K562 (cell line): ENCODE measurements around the gene RSRC1. TPM values are rescaled to one million over a fixed set of nuclear protein-coding genes. Genes with fewer than 3 reads are reported as not detected.

Source experiments
- ATAC-seq: fragments of 200-7000 bp; cut with Tn5 transposase; 3 replicates; pipeline ENCODE4 v1.9.1; 2020; ENCODE audit warnings: moderate library complexity
- BruUV-seq: library from RNA; stranded (reverse); fragments of 400-500 nt; replicated peaks from 2 replicates; lab custom pipeline; 2021; lab: Mats Ljungman, UMichigan
- CTCF ChIA-PET: fragments of 300-600 bp; formaldehyde crosslinking; extraction: SDS; loops from one replicate; lab custom pipeline; 2021; ENCODE audit warnings: low intra/inter-chr PET ratio; lab: Yijun Ruan, JAX
- POLR2A ChIA-PET: fragments of 300-600, 350-650 bp; sonication (Branson Sonifier 250); formaldehyde crosslinking; extraction: SDS; loops from one replicate; lab custom pipeline; 2021; ENCODE audit warnings: antibody characterized with exemption, inconsistent platforms; lab: Yijun Ruan, JAX
- DNase-seq, 4 experiments: peaks; one replicate each; pipeline versions ENCODE4 v3.0.0 to v3.0.0-alpha.2; 2011 to 2018; ENCODE audit warnings: low spot score in 3 of 4, mixed read lengths in 3 of 4; ENCODE audit errors: extremely low read depth in 1 of 4
- FAIRE-seq: peaks from 2 replicates; lab custom pipeline; 2011; peaks lifted over from hg19 to GRCh38; lab: Jason Lieb, UNC
- H2AFZ ChIP-seq: 2 replicates; pipeline ENCODE4 v1.6.0; 2011; ENCODE audit warnings: low read depth, low read length, control low read depth, inconsistent platforms
- H3K27ac ChIP-seq: fragments of 200-600 bp; 3 replicates; pipeline ENCODE4 v1.8.0; 2011; ENCODE audit warnings: low read depth, mild to moderate bottlenecking, control low read depth, inconsistent platforms, low read length, moderate library complexity, mixed read lengths; ENCODE audit errors: extremely low read depth
- H3K27me3 ChIP-seq, 2 experiments: fragments of 300-600 bp in 1 of 2; 2 replicates in 1 of 2; 3 replicates in 1 of 2; pipeline versions ENCODE4 v1.6.0 to v1.8.0; 2011; ENCODE audit warnings: inconsistent platforms in 2 of 2, low read length in 2 of 2, mild to moderate bottlenecking in 1 of 2, mixed read lengths in 1 of 2, moderate library complexity in 1 of 2; ENCODE audit not compliant: control insufficient read depth in 2 of 2, insufficient read depth in 2 of 2
- H3K36me3 ChIP-seq: fragments of 300-600 bp; 3 replicates; pipeline ENCODE4 v1.8.0; 2011; ENCODE audit warnings: mild to moderate bottlenecking, low read length, inconsistent platforms; ENCODE audit not compliant: control insufficient read depth, insufficient read depth
- H3K4me1 ChIP-seq, 2 experiments: fragments of 200-600 bp in 1 of 2; replicated peaks in 1 of 2; 2 replicates in 1 of 2; 3 replicates in 1 of 2; pipeline versions ENCODE4 v1.5.1 to v1.8.0; 2011; ENCODE audit warnings: inconsistent platforms in 2 of 2, low read length in 2 of 2, mild to moderate bottlenecking in 1 of 2, mixed read lengths in 1 of 2, moderate library complexity in 1 of 2; ENCODE audit not compliant: control insufficient read depth in 2 of 2, insufficient read depth in 2 of 2
- H3K4me2 ChIP-seq: 2 replicates; pipeline ENCODE4 v1.6.1; 2011; ENCODE audit warnings: low read length, control low read depth, inconsistent platforms, mixed read lengths; ENCODE audit not compliant: insufficient read depth
- H3K4me3 ChIP-seq: fragments of 200-600 bp; sonication (generic), shearing (Covaris generic); 2 replicates; pipeline ENCODE4 v1.5.1; 2016; ENCODE audit warnings: control low read depth, inconsistent platforms
- H3K79me2 ChIP-seq: fragments of 200-600 bp; 3 replicates; pipeline ENCODE4 v1.8.0; 2011; ENCODE audit warnings: low read length, inconsistent platforms; ENCODE audit not compliant: control insufficient read depth, insufficient read depth
- H3K9ac ChIP-seq, 2 experiments: 2 replicates each; pipeline versions ENCODE4 v1.6.0 to v1.6.1; 2011; ENCODE audit warnings: low read depth in 2 of 2, low read length in 2 of 2, control low read depth in 1 of 2, inconsistent platforms in 1 of 2, mild to moderate bottlenecking in 1 of 2, mixed read lengths in 1 of 2; ENCODE audit not compliant: insufficient read depth in 1 of 2
- H3K9me1 ChIP-seq: one replicate; pipeline ENCODE4 v1.6.0; 2011; ENCODE audit warnings: inconsistent platforms, mild to moderate bottlenecking, low read length, moderate library complexity; ENCODE audit not compliant: control insufficient read depth, insufficient read depth
- H3K9me3 ChIP-seq: replicated peaks from 2 replicates; pipeline ENCODE4 v1.5.1; 2011; ENCODE audit warnings: low read depth, low read length, inconsistent platforms; ENCODE audit not compliant: control insufficient read depth, insufficient read depth
- H4K20me1 ChIP-seq: replicated peaks from 2 replicates; pipeline ENCODE4 v1.6.1; 2011; ENCODE audit warnings: low read length, inconsistent platforms, mixed read lengths; ENCODE audit not compliant: control insufficient read depth, insufficient read depth
- ETV6 ChIP-seq, 3 experiments: fragments of 150-350 bp in 1 of 3; sonication (generic) in 1 of 3; formaldehyde crosslinking in 1 of 3; IDR thresholded peaks; 2 replicates each; pipeline versions ENCODE4 v1.6.1 to v1.8.0; 2014 to 2022; ENCODE audit warnings: borderline replicate concordance in 2 of 3, low read depth in 2 of 3, antibody characterized with exemption in 1 of 3, low read length in 1 of 3, mild to moderate bottlenecking in 1 of 3, missing genetic modification reagents in 1 of 3
- KDM5B ChIP-seq: fragments of 200-600 bp; sonication (generic); IDR thresholded peaks from 2 replicates; pipeline ENCODE4 v1.6.1; 2012; ENCODE audit warnings: low read depth, mild to moderate bottlenecking, moderate library complexity, low read length, control low read depth, inconsistent platforms; ENCODE audit not compliant: insufficient replicate concordance
- WGBS: fragments of 100-300 bp; shearing (Covaris generic); methylation state at CpG from one replicate; pipeline ENCODE4 v1.1.6; 2016; ENCODE audit warnings: low coverage, mixed read lengths; ENCODE audit not compliant: insufficient coverage; ENCODE audit errors: missing lambda C conversion rate; 5-methylcytosine and 5-hydroxymethylcytosine counted together
- in situ Hi-C: fragments of 300-500 bp; cut with MboI; formaldehyde crosslinking; loops from 4 replicates; pipeline ENCODE4 v1.15.0; 2018; ENCODE audit warnings: inconsistent platforms, mixed read lengths
- intact Hi-C: fragments of 100-400 bp; cut with micrococcal nuclease; formaldehyde crosslinking; loops from 2 replicates; pipeline ENCODE4 v1.14.2; 2022
- polyA plus RNA-seq, 8 experiments: library from polyadenylated mRNA; depleted of rRNA in 4 of 8; stranded (reverse) in 5 of 8; unstranded in 3 of 8; fragments of >200 nt; fragmentation: Nextera tagmentation in 2 of 8; fragmentation: Illumina TruSeq in 1 of 8; extraction: Ambion mirVana in 2 of 8; extraction: Trizol in 1 of 8; gene quantifications; 2 replicates each; pipeline versions ENCODE4 v1.2.1 to v1.2.3, GENCODE V29; 2011 to 2014; ENCODE audit warnings: inconsistent platforms in 1 of 8, missing spikeins in 1 of 8
- total RNA-seq, 7 experiments: library from RNA; depleted of rRNA in 6 of 7; stranded (reverse); fragments of >200 nt in 6 of 7; fragmentation: Illumina TruSeq in 2 of 7; extraction: Trizol in 2 of 7; gene quantifications; 2 replicates each; pipeline versions ENCODE4 v1.2.1 to v1.2.3, GENCODE V29; 2011 to 2021; ENCODE audit warnings: low replicate concordance in 1 of 7

The RSRC1 gene
- total and polyA plus RNA-seq, 9 of the 15 experiments (the other 6 are each of a cell fraction or from before 2014, with no cell fraction given), result 19.3 to 128 (median 75.5) TPM

- 69% methylated on average over 4 of the region's 4 CpGs for WGBS
- no peaks in the 10 kb centered on the region for H4K20me1 ChIP-seq
- H3K79me2 ChIP-seq, result no peaks in the 10 kb centered on the region
- no peaks in the 10 kb centered on the region for H3K9me3 ChIP-seq
- ATAC-seq, result no peak
- BruUV-seq, result no TSS peak
- no peaks in the 10 kb centered on the region for H3K36me3 ChIP-seq
- DNase-seq, result no peak
- H3K9ac ChIP-seq, result no peak overlapping the region
- ChIA-PET POLR2A (no interaction called here), CTCF (no interaction called here)
- H2AFZ ChIP-seq, result no peak overlapping the region
- intact Hi-C loops (no loop called here), in situ Hi-C loops (no loop called here)
- H3K9me1 ChIP-seq, result no peaks in the 10 kb centered on the region
- no peak for FAIRE-seq
- no peak overlapping the region for H3K27ac ChIP-seq
- H3K4me1 ChIP-seq, result no peaks in the 10 kb centered on the region
- TF ChIP-seq KDM5B (no peak), ETV6 (IDR thresholded peaks at IDR 0.05; ENCODE audit: borderline replicate concordance in 1 of 2, low read depth in 2 of 2, low read length in 1 of 2) (no peak), ETV6 (CRISPR knock-in tag; IDR thresholded peaks at IDR 0.05; ENCODE audit: borderline replicate concordance) (no peak)
- TF ChIP-seq, all 486 proteins: peak for 0
- H3K4me3 ChIP-seq, result no peak overlapping the region
- no peaks in the 10 kb centered on the region for H3K27me3 ChIP-seq
- H3K4me2 ChIP-seq, result no peak overlapping the region
These were observed 412.6 kb downstream of the RSRC1 start for GRCh38 chr3:158522221-158523136.
